ENCODE data around the gene BCAS1.

Gene BCAS1

DNA sequence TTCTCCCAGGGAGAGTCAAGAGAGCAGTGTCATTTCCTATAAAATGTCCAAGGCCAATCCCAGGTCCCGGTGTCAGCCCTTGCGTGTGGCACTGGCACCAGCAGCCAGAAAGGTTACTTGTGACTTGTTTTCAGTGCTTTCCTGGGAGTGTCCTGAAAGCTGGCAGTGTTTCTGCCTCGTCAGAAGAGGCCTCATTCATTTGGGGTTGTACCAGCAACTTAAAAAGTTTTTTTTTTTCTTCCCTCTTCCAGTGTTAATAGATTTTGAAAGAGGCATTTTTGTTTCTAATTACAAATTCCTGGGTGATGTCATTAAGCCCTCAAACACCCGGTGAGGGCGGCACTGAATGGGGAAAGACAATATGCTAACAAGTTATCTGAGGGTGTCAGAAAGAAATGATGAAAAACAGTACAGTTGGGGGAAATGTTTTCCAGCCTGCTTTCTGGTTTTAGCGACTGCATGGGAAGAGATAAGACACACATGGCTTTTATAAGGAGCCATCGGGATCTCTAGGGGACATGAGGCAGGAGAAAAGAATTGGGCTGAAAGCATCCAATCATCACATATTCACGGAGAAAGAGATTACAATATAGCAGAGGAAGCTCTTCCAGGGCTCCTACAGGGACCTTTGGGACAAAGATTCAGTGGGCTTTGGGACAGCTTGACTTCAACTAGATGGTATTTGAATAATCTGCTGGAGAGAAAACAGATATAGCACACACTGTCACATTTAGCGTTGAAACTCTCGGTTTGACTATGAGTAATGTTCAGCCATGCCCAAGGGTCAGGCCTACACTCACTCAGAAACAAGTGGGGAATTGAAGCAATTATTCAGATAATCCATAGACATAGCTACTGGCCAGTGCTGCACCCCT, 153.0 kb downstream of the BCAS1 start:
- Mint-ChIP-seq H3K36me3 (peaks cover 12% of the 10 kb centered on the region), H3K27ac (peak overlapping the region; percentile 17), H3K9me3 (no peaks in the 10 kb centered on the region), H3K4me1 (peaks cover 35% of the 10 kb centered on the region), H3K4me3 (peak overlapping the region; percentile 8)
- ATAC-seq (peak; percentile 57), DNase-seq (ENCODE audit: low spot score in 2 of 2) (no peak)

DNA sequence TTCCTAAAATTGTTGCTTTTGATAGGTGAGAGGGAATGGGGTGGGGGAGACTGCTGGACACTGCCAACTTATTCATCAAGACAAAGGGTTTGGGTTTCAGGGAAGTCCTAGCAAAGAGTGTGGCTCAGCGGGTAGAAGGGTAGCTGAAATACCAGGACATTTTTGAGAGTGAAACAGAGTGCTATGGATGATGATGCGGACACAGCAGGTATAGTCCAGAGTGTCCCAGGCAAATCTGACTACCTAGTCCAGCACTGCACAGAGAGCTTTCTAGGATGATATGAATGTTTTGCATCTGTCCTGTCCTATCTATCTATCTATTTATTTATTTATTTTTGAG, 154.3 kb downstream of the BCAS1 start:
- peaks cover 12% of the 10 kb centered on the region for H3K36me3 Mint-ChIP-seq
- H3K4me1 Mint-ChIP-seq, result peaks cover 35% of the 10 kb centered on the region
- H3K4me3 Mint-ChIP-seq, result peak overlapping the region; percentile 94
- H3K27ac Mint-ChIP-seq, result peak overlapping the region; percentile 96
- ATAC-seq, result peak; percentile 14
- no peak for DNase-seq (ENCODE audit: low spot score in 2 of 2)
- no peaks in the 10 kb centered on the region for H3K9me3 Mint-ChIP-seq

DNA sequence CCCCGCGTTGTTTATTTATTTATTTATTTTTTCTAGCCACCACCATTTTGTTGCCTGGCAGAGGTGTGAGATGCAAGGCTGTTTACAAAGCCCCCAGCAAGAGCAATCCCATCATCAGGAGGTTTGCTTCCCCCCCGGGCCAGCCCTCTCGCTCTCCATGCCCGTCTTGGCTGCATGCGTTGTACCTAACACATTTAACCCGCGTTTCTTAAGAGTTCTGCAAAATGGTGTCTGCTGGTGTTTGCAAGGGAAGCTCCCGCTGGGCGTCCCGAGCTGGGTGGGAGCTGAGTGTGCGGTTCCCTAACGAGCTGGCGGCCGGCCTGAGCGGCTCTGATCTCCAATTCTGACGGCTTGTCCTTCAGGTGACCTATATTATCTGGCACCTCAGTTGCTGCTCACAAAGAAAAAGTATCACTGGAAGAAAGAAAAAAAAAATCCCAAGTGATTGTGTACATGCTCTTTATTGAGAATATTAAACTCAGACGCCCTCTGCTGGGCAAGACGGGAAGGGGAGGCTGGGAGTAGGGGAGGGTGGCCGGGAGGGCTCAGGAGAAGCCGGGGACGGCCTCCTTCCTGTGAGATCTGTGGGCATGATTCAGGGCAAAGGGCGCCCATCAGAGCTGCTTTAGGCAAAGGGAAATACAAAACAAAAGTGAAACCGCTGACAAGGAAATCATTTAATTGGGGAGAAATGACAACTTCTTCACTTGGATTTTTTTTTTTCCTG, 154.8 kb downstream of the BCAS1 start:
- H3K4me3 Mint-ChIP-seq, result peak overlapping the region; percentile 94
- ATAC-seq (peak; percentile 96), DNase-seq (ENCODE audit: low spot score in 2 of 2) (peak; percentile 90 to 97)
- peak overlapping the region; percentile 96 for H3K27ac Mint-ChIP-seq
- peaks cover 35% of the 10 kb centered on the region for H3K4me1 Mint-ChIP-seq
- no peaks in the 10 kb centered on the region for H3K9me3 Mint-ChIP-seq
- peaks cover 12% of the 10 kb centered on the region for H3K36me3 Mint-ChIP-seq

DNA sequence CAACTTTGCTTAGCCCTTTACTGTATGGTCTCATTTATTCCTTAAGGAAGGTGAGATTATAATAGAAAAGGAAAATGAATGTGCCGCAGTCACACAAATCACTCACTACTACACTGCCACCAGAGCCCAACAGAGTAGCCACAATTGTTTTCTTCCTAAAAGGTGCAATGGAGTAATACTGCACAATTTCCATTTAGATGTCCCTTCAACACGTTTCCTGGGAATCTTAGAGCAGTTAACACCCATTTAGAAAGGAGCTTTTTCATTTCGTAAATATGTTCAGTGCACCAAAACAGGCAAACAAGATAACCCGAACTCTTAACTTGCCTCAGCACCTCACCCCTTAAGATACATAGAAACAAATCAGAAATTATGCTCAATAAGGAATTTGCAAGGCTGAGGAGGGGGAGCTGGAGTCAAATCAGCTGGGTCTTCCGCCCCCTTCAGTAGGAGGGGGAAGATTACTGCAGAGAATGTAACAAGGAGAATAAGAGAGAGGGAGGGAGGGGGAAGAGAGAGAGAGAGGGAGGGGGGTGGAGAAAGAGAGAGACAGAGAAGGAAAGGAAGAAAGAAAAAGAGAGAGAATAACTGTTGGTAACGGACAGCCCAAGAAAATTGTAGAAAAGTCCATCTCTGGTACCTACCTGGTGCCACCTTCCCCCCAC, 155.5 kb downstream of the BCAS1 start:
- no peak for DNase-seq (ENCODE audit: low spot score in 2 of 2)
- peaks cover 35% of the 10 kb centered on the region for H3K4me1 Mint-ChIP-seq
- peak overlapping the region; percentile 96 for H3K27ac Mint-ChIP-seq
- peak overlapping the region; percentile 94 for H3K4me3 Mint-ChIP-seq
- peaks cover 12% of the 10 kb centered on the region for H3K36me3 Mint-ChIP-seq
- no peaks in the 10 kb centered on the region for H3K9me3 Mint-ChIP-seq
- ATAC-seq, result no peak

DNA sequence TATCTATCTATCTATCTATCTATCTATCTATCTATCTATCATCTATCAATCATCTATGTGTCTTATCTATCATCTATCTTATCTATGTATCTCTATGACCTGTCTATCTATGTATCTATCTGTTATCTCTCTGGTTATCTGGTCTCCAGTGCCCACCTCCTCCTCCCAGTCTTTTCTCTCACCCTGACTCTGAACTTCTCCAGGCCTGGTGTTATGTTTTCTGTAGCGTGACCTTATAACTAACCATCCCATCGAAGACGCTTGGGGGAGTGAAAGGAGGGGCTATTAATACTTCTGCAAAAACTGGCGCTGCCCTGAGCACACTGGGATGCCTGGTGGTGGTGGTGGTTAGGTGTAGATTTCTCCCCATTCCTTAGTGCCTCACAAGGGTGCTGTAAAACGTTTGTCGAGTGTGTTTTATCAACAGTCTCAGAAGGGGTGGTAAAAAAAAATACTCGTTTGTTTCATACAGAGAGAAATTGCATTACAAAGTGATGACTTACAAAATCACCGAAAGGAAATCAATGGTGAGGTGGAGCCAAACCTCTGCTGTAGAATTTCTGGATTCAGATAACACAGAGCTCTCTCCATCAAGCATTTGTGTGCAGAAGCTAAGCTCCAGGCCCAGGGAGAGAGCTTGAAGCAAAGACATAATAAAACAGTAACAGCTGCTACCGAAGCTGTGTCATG, 156.2 kb downstream of the BCAS1 start:
- Mint-ChIP-seq H3K27ac (peak overlapping the region; percentile 96), H3K36me3 (peaks cover 12% of the 10 kb centered on the region), H3K9me3 (no peaks in the 10 kb centered on the region), H3K4me3 (no peak overlapping the region), H3K4me1 (peaks cover 35% of the 10 kb centered on the region)
- ATAC-seq (no peak), DNase-seq (ENCODE audit: low spot score in 2 of 2) (no peak)

DNA sequence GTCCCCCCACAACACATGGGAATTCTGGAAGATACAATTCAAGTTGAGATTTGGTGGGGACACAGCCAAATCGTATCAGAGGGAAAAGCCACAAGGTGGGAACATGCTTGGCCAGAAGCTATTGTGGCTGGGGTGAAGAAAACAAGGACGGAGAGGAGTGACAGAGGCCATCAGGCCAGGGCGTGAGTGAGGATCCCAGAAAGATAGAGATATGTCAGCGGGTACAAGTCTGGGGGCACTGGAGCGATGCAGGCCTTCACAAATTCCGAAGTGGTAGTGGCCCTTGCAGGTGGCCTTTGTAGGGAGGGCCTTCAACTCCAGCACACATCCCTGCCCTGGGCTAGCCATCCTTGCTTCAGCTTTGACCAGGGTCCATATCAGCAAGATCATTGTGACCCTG, 159.1 kb downstream of the BCAS1 start:
- Mint-ChIP-seq H3K9me3 (no peaks in the 10 kb centered on the region), H3K4me3 (no peak overlapping the region), H3K27ac (peak overlapping the region; percentile 32), H3K36me3 (peaks cover 12% of the 10 kb centered on the region), H3K4me1 (peaks cover 28% of the 10 kb centered on the region)
- DNase-seq (ENCODE audit: low spot score in 2 of 2), result no peak
- no peak for ATAC-seq

DNA sequence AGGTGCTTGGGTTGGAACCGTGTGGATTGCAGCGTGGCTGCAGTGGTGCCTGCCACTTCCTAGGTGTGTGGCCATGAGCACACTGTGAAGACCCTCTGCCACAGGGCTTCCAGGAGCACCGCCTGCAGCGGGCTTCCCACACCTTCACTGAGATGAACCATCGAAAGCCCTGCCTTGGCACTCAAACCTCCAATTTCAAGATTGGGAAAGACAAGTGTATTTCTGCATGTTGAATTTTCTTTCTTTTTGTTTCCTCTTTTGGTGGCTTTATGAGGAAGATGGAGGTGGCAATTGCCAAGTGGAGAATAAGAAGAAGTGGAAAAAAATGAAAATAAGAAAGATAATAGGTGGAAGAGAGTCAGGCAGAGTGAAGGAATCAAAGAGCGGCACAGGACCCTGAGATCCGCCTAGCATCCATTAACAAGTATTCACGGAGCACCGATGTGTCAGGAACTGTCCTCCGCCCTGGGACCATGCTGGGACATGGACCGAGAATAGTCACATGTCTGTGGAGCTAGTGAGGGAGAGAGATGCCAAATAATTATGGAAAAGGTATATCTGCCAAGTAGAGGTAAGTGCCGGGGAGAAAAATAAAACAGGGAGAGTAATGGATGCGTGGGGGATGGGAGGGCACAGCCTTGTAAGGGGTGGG, 159.9 kb downstream of the BCAS1 start:
- Mint-ChIP-seq H3K27ac (peak overlapping the region; percentile 32), H3K4me1 (peaks cover 20% of the 10 kb centered on the region), H3K4me3 (no peak overlapping the region), H3K9me3 (no peaks in the 10 kb centered on the region), H3K36me3 (peaks cover 6% of the 10 kb centered on the region)
- ATAC-seq, result no peak
- no peak for DNase-seq (ENCODE audit: low spot score in 2 of 2)

DNA sequence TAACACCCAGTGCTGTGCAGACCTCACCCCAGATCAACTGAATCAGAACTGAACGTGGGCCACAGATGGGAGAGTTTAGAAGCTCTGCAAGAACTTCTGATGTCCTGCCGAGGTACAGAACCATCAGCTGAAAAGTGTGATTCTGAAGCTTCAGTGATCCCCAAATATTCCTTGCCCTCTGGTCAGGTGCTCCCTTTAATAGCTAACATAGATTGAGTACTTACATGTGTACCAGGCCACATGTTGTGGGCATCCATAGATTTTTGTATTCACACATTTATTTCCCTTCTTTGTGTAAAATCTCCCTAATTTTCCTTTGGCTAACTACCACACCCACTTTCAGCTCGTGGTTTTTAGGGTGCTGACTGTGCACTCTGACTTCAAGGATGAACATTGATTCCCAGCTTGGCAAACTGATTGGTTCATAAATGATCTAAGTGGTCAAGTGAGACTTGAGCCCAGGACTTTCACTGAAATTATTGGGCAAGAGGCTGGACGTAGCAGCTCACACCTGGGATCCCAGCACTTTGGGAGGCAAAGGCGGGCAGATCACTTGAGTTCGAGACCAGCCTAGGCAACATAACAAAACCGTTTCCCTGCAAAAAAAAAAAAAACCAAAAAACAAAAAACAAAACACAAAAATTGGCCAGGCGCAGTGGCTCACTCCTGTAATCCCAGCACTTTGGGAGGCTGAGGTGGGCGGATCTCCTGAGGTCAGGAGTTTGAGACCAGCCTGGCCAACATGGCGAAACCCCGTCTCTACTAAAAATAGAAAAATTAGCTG, 162.2 kb downstream of the BCAS1 start:
- Mint-ChIP-seq H3K36me3 (no peaks in the 10 kb centered on the region), H3K4me1 (peaks cover 19% of the 10 kb centered on the region), H3K27ac (no peak overlapping the region), H3K4me3 (no peak overlapping the region), H3K9me3 (no peaks in the 10 kb centered on the region)
- ATAC-seq, result no peak
- DNase-seq (ENCODE audit: low spot score in 2 of 2), result no peak

DNA sequence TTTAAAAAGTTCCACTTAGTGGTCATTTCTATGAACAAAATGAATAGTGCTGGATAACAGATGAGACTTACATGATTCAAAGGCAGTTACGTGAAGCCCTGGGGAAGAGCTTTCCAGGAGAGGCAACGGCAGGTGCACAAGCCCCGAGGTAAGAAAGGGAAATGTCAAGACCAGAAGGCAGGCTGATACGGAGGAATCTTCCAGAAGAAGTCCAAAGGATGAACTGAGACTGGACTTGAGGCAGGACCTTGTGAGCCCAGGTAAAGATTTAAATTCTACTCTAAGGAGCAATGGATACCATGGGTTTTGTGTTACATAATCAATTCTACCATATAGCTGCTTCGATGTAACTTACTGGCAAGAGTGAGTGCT, 164.6 kb downstream of the BCAS1 start:
- Mint-ChIP-seq H3K27ac (no peak overlapping the region), H3K9me3 (no peaks in the 10 kb centered on the region), H3K36me3 (peaks cover 4% of the 10 kb centered on the region), H3K4me3 (no peak overlapping the region), H3K4me1 (peaks cover 32% of the 10 kb centered on the region)
- ATAC-seq (no peak), DNase-seq (ENCODE audit: low spot score in 2 of 2) (no peak)

DNA sequence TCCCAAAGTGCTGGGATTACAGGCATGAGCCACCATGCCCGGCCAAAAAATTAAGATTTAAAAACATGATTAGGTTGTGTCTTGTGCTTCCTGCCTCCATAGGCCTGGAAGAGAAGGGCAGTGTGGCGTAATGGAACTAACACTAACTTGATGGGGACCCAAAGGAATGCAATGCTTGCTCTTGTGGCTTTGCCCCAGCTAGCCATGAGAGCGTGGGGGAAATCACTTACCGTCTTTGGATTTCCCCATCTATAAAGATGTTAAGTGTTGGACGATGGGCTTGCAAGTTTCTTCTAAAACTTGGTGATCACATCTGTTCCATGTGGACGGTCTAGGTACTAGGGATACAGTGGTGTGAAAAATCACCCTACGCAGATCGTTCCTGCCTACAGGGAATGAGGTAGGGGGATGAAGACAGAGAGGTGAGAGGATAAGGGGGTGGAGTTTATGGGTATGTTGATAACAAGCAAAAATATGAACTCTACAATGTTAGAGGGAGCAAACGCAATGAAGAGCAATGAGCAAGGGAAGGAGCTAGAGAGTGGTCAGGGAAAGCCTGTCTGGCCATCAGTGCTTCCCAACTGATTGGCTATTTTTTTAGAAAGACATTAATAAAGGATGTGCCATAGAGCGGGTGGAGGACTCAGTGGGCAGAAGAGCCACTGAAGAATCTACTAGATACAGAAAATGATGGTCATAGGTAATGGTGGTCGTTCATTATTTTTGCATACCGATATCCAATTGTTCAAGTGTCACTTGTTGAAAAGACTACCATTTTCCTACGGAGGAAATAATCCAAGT, 165.2 kb downstream of the BCAS1 start:
- Mint-ChIP-seq H3K9me3 (no peaks in the 10 kb centered on the region), H3K4me3 (no peak overlapping the region)
- ATAC-seq, result no peak

DNA sequence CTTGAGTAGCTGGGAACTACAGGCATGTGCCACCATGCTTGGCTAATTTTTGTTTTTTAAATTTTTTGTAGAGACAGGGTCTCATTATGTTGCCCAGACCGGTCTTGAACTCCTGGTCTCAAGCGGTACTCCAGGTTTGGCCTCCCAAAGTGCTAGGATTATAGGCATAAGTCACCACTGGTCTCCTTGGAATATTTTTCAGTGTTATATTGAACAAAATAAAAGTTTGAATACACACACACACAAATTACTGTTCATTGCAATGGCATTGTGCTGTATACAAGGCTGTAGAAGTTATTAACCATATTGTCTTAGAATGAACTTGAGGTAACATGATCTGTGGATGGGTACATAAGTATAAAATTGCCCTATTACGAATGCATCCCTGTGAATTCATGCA, 166.1 kb downstream of the BCAS1 start:
- no peak overlapping the region for H3K27ac Mint-ChIP-seq
- peaks cover 4% of the 10 kb centered on the region for H3K36me3 Mint-ChIP-seq
- DNase-seq (ENCODE audit: low spot score in 2 of 2) (no peak), ATAC-seq (no peak)
- H3K4me3 Mint-ChIP-seq, result no peak overlapping the region
- peaks cover 43% of the 10 kb centered on the region for H3K4me1 Mint-ChIP-seq
- H3K9me3 Mint-ChIP-seq, result no peaks in the 10 kb centered on the region

More for the DNA sequence above, 165.2 kb downstream of the BCAS1 start:
- Mint-ChIP-seq H3K36me3 (peaks cover 4% of the 10 kb centered on the region), H3K4me1 (peaks cover 38% of the 10 kb centered on the region), H3K27ac (no peak overlapping the region)
- no peak for DNase-seq (ENCODE audit: low spot score in 2 of 2)

DNA sequence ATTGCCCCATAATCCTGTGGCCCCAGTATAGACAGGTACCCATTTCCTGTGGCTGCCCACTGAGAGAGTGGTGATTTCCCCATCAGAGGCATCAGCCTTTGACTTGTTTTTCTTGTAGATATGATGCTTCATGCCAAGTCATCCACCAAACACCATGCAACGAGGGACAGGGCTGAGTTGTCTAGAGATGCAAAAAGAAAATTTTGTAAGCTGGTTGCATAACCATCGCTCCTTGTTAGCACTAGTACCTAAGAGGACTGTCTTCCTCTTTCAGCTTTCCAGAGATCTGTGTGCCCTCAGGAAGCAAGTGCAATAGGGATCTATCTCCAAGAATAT, 166.8 kb downstream of the BCAS1 start:
- H3K4me3 Mint-ChIP-seq, result no peak overlapping the region
- peaks cover 4% of the 10 kb centered on the region for H3K36me3 Mint-ChIP-seq
- peak; percentile 77 for ATAC-seq
- no peak overlapping the region for H3K27ac Mint-ChIP-seq
- H3K4me1 Mint-ChIP-seq, result peaks cover 50% of the 10 kb centered on the region
- no peak for DNase-seq (ENCODE audit: low spot score in 2 of 2)
- no peaks in the 10 kb centered on the region for H3K9me3 Mint-ChIP-seq

DNA sequence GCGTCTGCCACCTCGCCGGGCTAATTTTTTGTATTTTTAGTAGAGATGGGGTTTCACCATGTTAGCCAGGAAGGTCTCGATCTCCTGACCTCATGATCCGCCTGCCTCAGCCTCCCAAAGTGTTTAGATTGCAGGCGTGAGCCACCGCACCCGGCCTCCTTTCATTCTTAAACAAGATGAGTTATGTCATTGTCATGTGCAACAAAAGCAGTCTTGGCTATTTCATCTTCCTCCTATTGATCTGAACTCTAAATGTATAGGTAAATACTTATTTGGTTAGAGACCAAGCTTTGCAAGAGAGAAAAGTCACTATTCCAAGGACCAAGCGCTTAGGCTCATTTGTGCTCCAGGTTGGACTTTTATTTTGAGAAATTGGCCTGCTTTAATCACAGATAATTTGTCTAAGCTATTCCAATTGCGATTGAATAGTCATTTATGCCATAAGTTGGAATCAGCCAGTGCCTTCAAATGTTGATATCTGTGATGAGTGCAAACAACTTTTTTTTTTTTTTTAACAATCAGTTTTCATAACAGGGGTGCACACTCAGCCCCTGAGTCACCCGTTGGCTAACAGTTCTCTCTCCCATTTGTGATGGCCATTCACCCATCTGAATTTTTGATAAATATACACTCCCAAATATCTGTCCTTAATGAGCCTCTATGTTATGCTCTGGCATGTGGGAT, 167.3 kb downstream of the BCAS1 start:
- H3K4me1 Mint-ChIP-seq, result peaks cover 55% of the 10 kb centered on the region
- H3K4me3 Mint-ChIP-seq, result no peak overlapping the region
- peaks cover 4% of the 10 kb centered on the region for H3K36me3 Mint-ChIP-seq
- ATAC-seq, result peak; percentile 22
- H3K9me3 Mint-ChIP-seq, result no peaks in the 10 kb centered on the region
- H3K27ac Mint-ChIP-seq, result no peak overlapping the region
- DNase-seq (ENCODE audit: low spot score in 2 of 2), result no peak
